Progenitor cell of endocrine pancreas (in vitro differentiated cells): ENCODE results near the gene TDO2. TPM values are rescaled to one million over a fixed set of nuclear protein-coding genes. Genes with fewer than 3 reads are reported as not detected.
A peak's percentile ranks its signal among the peaks of the same experiment; 100 is the strongest.
"Not testable (repeated sequence)": the region's sequence is repeated elsewhere in the genome, so short reads cannot be mapped to it uniquely, and the experiment has no call there.

ENCODE experiments used
- DNase-seq: peaks from one replicate; pipeline ENCODE4 v3.0.0; 2021; ENCODE audit warnings: low spot score; ENCODE audit not compliant: unreplicated experiment
- H3K27ac Mint-ChIP-seq: 2 replicates; pipeline ENCODE4 v1.8.0; 2021; ENCODE audit warnings: mild to moderate bottlenecking, moderate library complexity, mixed read lengths
- H3K27me3 Mint-ChIP-seq: 2 replicates; pipeline ENCODE4 v1.8.0; 2021; ENCODE audit warnings: mixed read lengths
- H3K36me3 Mint-ChIP-seq: 2 replicates; pipeline ENCODE4 v1.8.0; 2022; ENCODE audit warnings: mixed read lengths; ENCODE audit not compliant: insufficient read depth
- H3K4me1 Mint-ChIP-seq: 2 replicates; pipeline ENCODE4 v1.8.0; 2021; ENCODE audit warnings: low read depth, mixed read lengths
- H3K4me3 Mint-ChIP-seq: 2 replicates; pipeline ENCODE4 v1.8.0; 2021; ENCODE audit warnings: low read depth, mild to moderate bottlenecking, moderate library complexity, mixed read lengths
- H3K9me3 Mint-ChIP-seq: 2 replicates; pipeline ENCODE4 v1.8.0; 2021; ENCODE audit warnings: low read depth, mixed read lengths
- CTCF ChIP-seq: fragments of 200-600 bp; sonication (generic); IDR thresholded peaks from one replicate; pipeline ENCODE4 v1.5.0; 2021; ENCODE audit warnings: antibody characterized with exemption, mild to moderate bottlenecking; ENCODE audit not compliant: unreplicated experiment
- total RNA-seq: library from RNA; stranded (reverse); gene quantifications from 2 replicates; pipeline ENCODE4 v1.2.1, GENCODE V29; 2021

TDO2 gene
- total RNA-seq, 1 donor from 2014 or later: 0.46 TPM

- no peak for DNase-seq
- Mint-ChIP-seq H3K4me1 (peaks cover 5% of the 10 kb centered on the region), H3K27me3 (no peaks in the 10 kb centered on the region), H3K9me3 (peaks cover 40% of the 10 kb centered on the region), H3K27ac (no peak overlapping the region), H3K36me3 (peaks cover 16% of the 10 kb centered on the region), H3K4me3 (no peak overlapping the region)
- no peak for TF ChIP-seq CTCF
These were observed 28.1 kb downstream of the TDO2 start for GRCh38 chr4:155931634-155932033.

- H3K27ac Mint-ChIP-seq, H3K4me3 Mint-ChIP-seq: not testable (repeated sequence)
These were observed 31.1 kb downstream of the TDO2 start for GRCh38 chr4:155934634-155935033.

GRCh38 chr4:155935389-155935986 lies 32.0 kb downstream of the TDO2 start:
- H3K9me3 Mint-ChIP-seq: peaks cover 22% of the 10 kb centered on the region
- no peak for DNase-seq
- peaks cover 2% of the 10 kb centered on the region for H3K36me3 Mint-ChIP-seq
- peak overlapping the region; percentile 10 for H3K27ac Mint-ChIP-seq
- H3K4me1 Mint-ChIP-seq: peaks cover 5% of the 10 kb centered on the region
- H3K4me3 Mint-ChIP-seq: no peak overlapping the region
- no peak for TF ChIP-seq CTCF
- no peaks in the 10 kb centered on the region for H3K27me3 Mint-ChIP-seq

More at GRCh38 chr4:155934634-155935033, 31.1 kb downstream of the TDO2 start:
- DNase-seq, H3K27me3 Mint-ChIP-seq, H3K4me1 Mint-ChIP-seq, H3K36me3 Mint-ChIP-seq: not testable (repeated sequence)
- H3K9me3 Mint-ChIP-seq: peaks cover 28% of the 10 kb centered on the region

- Mint-ChIP-seq H3K27ac (no peak overlapping the region), H3K4me3 (no peak overlapping the region), H3K36me3 (no peaks in the 10 kb centered on the region), H3K27me3 (no peaks in the 10 kb centered on the region), H3K9me3 (no peaks in the 10 kb centered on the region), H3K4me1 (peaks cover 7% of the 10 kb centered on the region)
- no peak for DNase-seq
- TF ChIP-seq CTCF: no peak
These were observed 37.7 kb downstream of the TDO2 start for GRCh38 chr4:155941085-155941790.

- Mint-ChIP-seq H3K4me1 (peaks cover 7% of the 10 kb centered on the region), H3K27ac (no peak overlapping the region), H3K9me3 (no peaks in the 10 kb centered on the region), H3K27me3 (no peaks in the 10 kb centered on the region), H3K4me3 (no peak overlapping the region), H3K36me3 (no peaks in the 10 kb centered on the region)
- no peak for TF ChIP-seq CTCF
- no peak for DNase-seq
These were observed 38.3 kb downstream of the TDO2 start for GRCh38 chr4:155941820-155942219.
